Endodermal cell (in vitro differentiated cells): ENCODE data around the gene SCT. TPM values are rescaled to one million over a fixed set of nuclear protein-coding genes. Genes with fewer than 3 reads are reported as not detected.

ENCODE experiments used
- DNase-seq: peaks from one replicate; pipeline ENCODE4 v3.0.0-alpha.2; 2017
- H3K27ac ChIP-seq: 2 replicates; pipeline ENCODE4 v1.5.1; 2013; ENCODE audit warnings: mild to moderate bottlenecking, low read depth, low read length, moderate library complexity
- H3K27me3 ChIP-seq: 2 replicates; pipeline ENCODE4 v1.6.1; 2013; ENCODE audit warnings: mild to moderate bottlenecking, low read length, moderate library complexity; ENCODE audit not compliant: insufficient read depth, control insufficient read depth, poor library complexity, severe bottlenecking
- H3K36me3 ChIP-seq: 2 replicates; pipeline ENCODE4 v1.7.0; 2013; ENCODE audit warnings: mild to moderate bottlenecking, low read length, moderate library complexity; ENCODE audit not compliant: control insufficient read depth, insufficient read depth
- H3K4me1 ChIP-seq: one replicate; pipeline ENCODE4 v1.7.0; 2013; ENCODE audit warnings: low read length; ENCODE audit not compliant: control insufficient read depth, insufficient read depth
- H3K4me3 ChIP-seq: 2 replicates; pipeline ENCODE4 v1.5.1; 2013; ENCODE audit warnings: mild to moderate bottlenecking, low read length, moderate library complexity
- H3K9ac ChIP-seq: 2 replicates; pipeline ENCODE4 v1.6.1; 2013; ENCODE audit warnings: mild to moderate bottlenecking, low read length, moderate library complexity; ENCODE audit not compliant: poor library complexity, severe bottlenecking; ENCODE audit errors: extremely low read depth
- H3K9me3 ChIP-seq: 2 replicates; pipeline ENCODE4 v1.6.1; 2013; ENCODE audit warnings: mild to moderate bottlenecking, low read length, moderate library complexity; ENCODE audit not compliant: control insufficient read depth
- H3K27ac Mint-ChIP-seq: 2 replicates; pipeline ENCODE4 v1.8.0; 2020; ENCODE audit warnings: mixed read lengths
- H3K27me3 Mint-ChIP-seq: 2 replicates; pipeline ENCODE4 v1.8.0; 2021; ENCODE audit warnings: mild to moderate bottlenecking, mixed read lengths; ENCODE audit not compliant: insufficient read depth
- H3K36me3 Mint-ChIP-seq: 2 replicates; pipeline ENCODE4 v1.8.0; 2020; ENCODE audit warnings: low read depth, mixed read lengths
- H3K4me1 Mint-ChIP-seq: 2 replicates; pipeline ENCODE4 v1.8.0; 2020; ENCODE audit warnings: mixed read lengths
- H3K4me3 Mint-ChIP-seq: 2 replicates; pipeline ENCODE4 v1.8.0; 2020; ENCODE audit warnings: mild to moderate bottlenecking, moderate library complexity, mixed read lengths
- H3K9me3 Mint-ChIP-seq: 2 replicates; pipeline ENCODE4 v1.8.0; 2020; ENCODE audit warnings: mild to moderate bottlenecking, mixed read lengths
- WGBS, 2 experiments: methylation state at CpG; one replicate each; pipeline versions ENCODE4 v1.1.5 to v1.1.7; 2013; ENCODE audit warnings: missing lambda C conversion rate in 2 of 2, mixed read lengths in 1 of 2; ENCODE audit not compliant: insufficient coverage in 1 of 2, insufficient read length in 1 of 2; 5-methylcytosine and 5-hydroxymethylcytosine counted together
- total RNA-seq, 2 donors: library from RNA; stranded (reverse); fragmentation: NEBNext Ultra II Directional in 1 of 2; extraction: Animal tissue kit (Norgen Biotek cat#: 25700) in 1 of 2; gene quantifications; 2 replicates in 1 of 2; 3 replicates in 1 of 2; pipeline ENCODE4 v1.2.1, GENCODE V29; 2021
- TF ChIP-seq, protein P1 (sequence below): fragments of 200-600 bp; sonication (generic); conservative IDR thresholded peaks from 2 replicates; pipeline ENCODE4 v1.5.0; 2021; ENCODE audit warnings: antibody characterized with exemption, mild to moderate bottlenecking

The SCT gene
- total RNA-seq, 2 donors from 2014 or later, result 3.9 to 6.1 TPM

GRCh38 chr11:660681-661444 is 33.9 kb upstream of the SCT start:
- DNase-seq, result no peak
- Histone ChIP-seq H3K4me3 (no peak overlapping the region), H3K36me3 (peaks cover 39% of the 10 kb centered on the region), H3K9me3 (no peaks in the 10 kb centered on the region), H3K4me1 (no peaks in the 10 kb centered on the region), H3K9ac (no peak overlapping the region), H3K27me3 (no peaks in the 10 kb centered on the region), H3K27ac (no peak overlapping the region)
- WGBS, 2 experiments, result 92 to 95% methylated on average over 17 to 19 of the region's 19 CpGs
- H3K4me1 Mint-ChIP-seq, result no peaks in the 10 kb centered on the region
- no peak overlapping the region for H3K4me3 Mint-ChIP-seq
- peaks cover 29% of the 10 kb centered on the region for H3K36me3 Mint-ChIP-seq
- no peak overlapping the region for H3K27ac Mint-ChIP-seq
- H3K27me3 Mint-ChIP-seq, result no peaks in the 10 kb centered on the region
- TF ChIP-seq, protein P1, sequence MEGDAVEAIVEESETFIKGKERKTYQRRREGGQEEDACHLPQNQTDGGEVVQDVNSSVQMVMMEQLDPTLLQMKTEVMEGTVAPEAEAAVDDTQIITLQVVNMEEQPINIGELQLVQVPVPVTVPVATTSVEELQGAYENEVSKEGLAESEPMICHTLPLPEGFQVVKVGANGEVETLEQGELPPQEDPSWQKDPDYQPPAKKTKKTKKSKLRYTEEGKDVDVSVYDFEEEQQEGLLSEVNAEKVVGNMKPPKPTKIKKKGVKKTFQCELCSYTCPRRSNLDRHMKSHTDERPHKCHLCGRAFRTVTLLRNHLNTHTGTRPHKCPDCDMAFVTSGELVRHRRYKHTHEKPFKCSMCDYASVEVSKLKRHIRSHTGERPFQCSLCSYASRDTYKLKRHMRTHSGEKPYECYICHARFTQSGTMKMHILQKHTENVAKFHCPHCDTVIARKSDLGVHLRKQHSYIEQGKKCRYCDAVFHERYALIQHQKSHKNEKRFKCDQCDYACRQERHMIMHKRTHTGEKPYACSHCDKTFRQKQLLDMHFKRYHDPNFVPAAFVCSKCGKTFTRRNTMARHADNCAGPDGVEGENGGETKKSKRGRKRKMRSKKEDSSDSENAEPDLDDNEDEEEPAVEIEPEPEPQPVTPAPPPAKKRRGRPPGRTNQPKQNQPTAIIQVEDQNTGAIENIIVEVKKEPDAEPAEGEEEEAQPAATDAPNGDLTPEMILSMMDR, result no peak
- H3K9me3 Mint-ChIP-seq, result no peaks in the 10 kb centered on the region

DNA sequence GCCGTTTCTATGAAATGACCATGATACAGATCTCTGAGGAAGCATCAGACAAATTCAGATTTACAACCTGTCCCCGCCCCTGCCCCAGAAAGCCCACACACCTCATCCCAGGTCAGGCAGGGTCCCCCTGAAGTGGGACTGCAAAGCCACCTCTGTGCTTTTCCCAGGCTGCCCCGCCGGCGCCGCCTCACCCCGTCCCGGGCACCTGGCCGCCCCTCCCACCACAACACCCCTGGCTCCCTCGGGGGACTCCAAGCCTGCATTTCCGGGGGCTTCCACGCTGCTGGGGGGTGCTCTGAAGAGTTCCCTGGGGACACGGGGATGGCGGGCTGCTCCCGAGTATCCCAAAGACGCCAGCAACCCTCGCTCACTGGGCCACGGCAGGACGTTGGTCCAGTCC is 33.3 kb upstream of the SCT start:
- no peak for DNase-seq
- H3K27ac ChIP-seq, result no peak overlapping the region
- H3K4me3 ChIP-seq, result no peak overlapping the region
- H3K9ac ChIP-seq, result no peak overlapping the region
- 94 to 95% methylated on average over 14 to 19 of the region's 19 CpGs for WGBS, 2 experiments
- Mint-ChIP-seq H3K4me1 (no peaks in the 10 kb centered on the region), H3K9me3 (no peaks in the 10 kb centered on the region), H3K4me3 (no peak overlapping the region), H3K27ac (no peak overlapping the region), H3K36me3 (peaks cover 24% of the 10 kb centered on the region), H3K27me3 (no peaks in the 10 kb centered on the region)
- no peaks in the 10 kb centered on the region for H3K9me3 ChIP-seq
- TF ChIP-seq, protein P1, result no peak
- H3K36me3 ChIP-seq, result peaks cover 33% of the 10 kb centered on the region
- H3K27me3 ChIP-seq, result no peaks in the 10 kb centered on the region
- H3K4me1 ChIP-seq, result no peaks in the 10 kb centered on the region

GRCh38 chr11:659532-660085 is 32.6 kb upstream of the SCT start:
- no peak overlapping the region for H3K9ac ChIP-seq
- no peaks in the 10 kb centered on the region for H3K27me3 Mint-ChIP-seq

More at GRCh38 chr11:659532-660085, 32.6 kb upstream of the SCT start:
- Histone ChIP-seq H3K4me1 (no peaks in the 10 kb centered on the region), H3K9me3 (no peaks in the 10 kb centered on the region), H3K4me3 (no peak overlapping the region), H3K36me3 (peaks cover 29% of the 10 kb centered on the region), H3K27ac (no peak overlapping the region), H3K27me3 (no peaks in the 10 kb centered on the region)
- no peak for DNase-seq
- no peaks in the 10 kb centered on the region for H3K4me1 Mint-ChIP-seq
- no peak overlapping the region for H3K27ac Mint-ChIP-seq
- 91 to 95% methylated on average over 12 to 16 of the region's 16 CpGs for WGBS, 2 experiments
- no peaks in the 10 kb centered on the region for H3K9me3 Mint-ChIP-seq
- H3K36me3 Mint-ChIP-seq, result peaks cover 28% of the 10 kb centered on the region
- TF ChIP-seq, protein P1, result no peak
- no peak overlapping the region for H3K4me3 Mint-ChIP-seq
